ENCODE data around the gene SCG3. TPM values are rescaled to one million over a fixed set of nuclear protein-coding genes. Genes with fewer than 3 reads are reported as not detected.

Gene SCG3
- total and polyA plus RNA-seq, 2 experiments from 2014 or later = not detected

GRCh38 chr15:51752888-51753287 is 71.6 kb downstream of the SCG3 start:
- DNase-seq (ENCODE audit: low read depth in 1 of 2, low spot score in 1 of 2) = no peak
- H3K36me3 ChIP-seq = no peaks in the 10 kb centered on the region
- TF ChIP-seq CTCF (IDR thresholded peaks at IDR 0.05; ENCODE audit: low read depth, low read length) = no peak
- no peaks in the 10 kb centered on the region for H3K9me3 ChIP-seq (ENCODE audit: low read depth)
- no peaks in the 10 kb centered on the region for H3K4me1 ChIP-seq (ENCODE audit: low read depth)
- no peak overlapping the region for H3K27ac ChIP-seq
- peaks cover 72% of the 10 kb centered on the region for H3K27me3 ChIP-seq
- H3K4me3 ChIP-seq = no peak overlapping the region

GRCh38 chr15:51754267-51754666 is 73.0 kb downstream of the SCG3 start:
- H3K9me3 ChIP-seq (ENCODE audit: low read depth) = no peaks in the 10 kb centered on the region
- peaks cover 58% of the 10 kb centered on the region for H3K27me3 ChIP-seq
- no peaks in the 10 kb centered on the region for H3K36me3 ChIP-seq
- H3K27ac ChIP-seq = no peak overlapping the region
- no peak for DNase-seq (ENCODE audit: low read depth in 1 of 2, low spot score in 1 of 2)
- H3K4me1 ChIP-seq (ENCODE audit: low read depth) = no peaks in the 10 kb centered on the region
- no peak overlapping the region for H3K4me3 ChIP-seq
- no peak for TF ChIP-seq CTCF (IDR thresholded peaks at IDR 0.05; ENCODE audit: low read depth, low read length)

GRCh38 chr15:51755790-51756189 is 74.5 kb downstream of the SCG3 start:
- no peak for TF ChIP-seq CTCF (IDR thresholded peaks at IDR 0.05; ENCODE audit: low read depth, low read length)
- no peak for DNase-seq (ENCODE audit: low read depth in 1 of 2, low spot score in 1 of 2)

GRCh38 chr15:51756482-51756881 is 75.2 kb downstream of the SCG3 start:
- no peak overlapping the region for H3K27ac ChIP-seq
- no peaks in the 10 kb centered on the region for H3K36me3 ChIP-seq
- peaks cover 38% of the 10 kb centered on the region for H3K27me3 ChIP-seq
- H3K4me1 ChIP-seq (ENCODE audit: low read depth) = no peaks in the 10 kb centered on the region
- H3K4me3 ChIP-seq = no peak overlapping the region
- TF ChIP-seq CTCF (IDR thresholded peaks at IDR 0.05; ENCODE audit: low read depth, low read length) = no peak
- H3K9me3 ChIP-seq (ENCODE audit: low read depth) = no peaks in the 10 kb centered on the region
- DNase-seq (ENCODE audit: low read depth in 1 of 2, low spot score in 1 of 2) = no peak

More at GRCh38 chr15:51755790-51756189, 74.5 kb downstream of the SCG3 start:
- Histone ChIP-seq H3K9me3 (ENCODE audit: low read depth) (no peaks in the 10 kb centered on the region), H3K36me3 (no peaks in the 10 kb centered on the region), H3K4me1 (ENCODE audit: low read depth) (no peaks in the 10 kb centered on the region), H3K27me3 (peaks cover 43% of the 10 kb centered on the region), H3K4me3 (no peak overlapping the region), H3K27ac (no peak overlapping the region)

- TF ChIP-seq CTCF (IDR thresholded peaks at IDR 0.05; ENCODE audit: low read depth, low read length) = no peak
- H3K27ac ChIP-seq = no peak overlapping the region
- H3K9me3 ChIP-seq (ENCODE audit: low read depth) = no peaks in the 10 kb centered on the region
- H3K4me1 ChIP-seq (ENCODE audit: low read depth) = no peaks in the 10 kb centered on the region
- no peak overlapping the region for H3K4me3 ChIP-seq
- peaks cover 38% of the 10 kb centered on the region for H3K27me3 ChIP-seq
- no peaks in the 10 kb centered on the region for H3K36me3 ChIP-seq
- no peak for DNase-seq (ENCODE audit: low read depth in 1 of 2, low spot score in 1 of 2)
These were observed 76.1 kb downstream of the SCG3 start for GRCh38 chr15:51757450-51757849.

GRCh38 chr15:51758645-51759044 is 77.3 kb downstream of the SCG3 start:
- no peaks in the 10 kb centered on the region for H3K36me3 ChIP-seq
- no peak for TF ChIP-seq CTCF (IDR thresholded peaks at IDR 0.05; ENCODE audit: low read depth, low read length)
- peak in 1 of 2 donors; percentile 84 for DNase-seq (ENCODE audit: low read depth in 1 of 2, low spot score in 1 of 2)
- no peaks in the 10 kb centered on the region for H3K9me3 ChIP-seq (ENCODE audit: low read depth)
- H3K4me1 ChIP-seq (ENCODE audit: low read depth) = no peaks in the 10 kb centered on the region
- no peak overlapping the region for H3K4me3 ChIP-seq
- H3K27ac ChIP-seq = no peak overlapping the region
- H3K27me3 ChIP-seq = peaks cover 27% of the 10 kb centered on the region
